Nephron progenitor cell (in vitro differentiated cells): ENCODE measurements around the gene POU2AF1.
"Not testable (repeated sequence)": the region's sequence is repeated elsewhere in the genome, so short reads cannot be mapped to it uniquely, and the experiment has no call there.

ENCODE experiments used
- DNase-seq: peaks from one replicate; pipeline ENCODE4 v3.0.0; 2021
- H3K27ac Mint-ChIP-seq: 2 replicates; pipeline ENCODE4 v1.8.0; 2021; ENCODE audit warnings: mild to moderate bottlenecking, moderate library complexity, mixed read lengths
- H3K27me3 Mint-ChIP-seq: 2 replicates; pipeline ENCODE4 v1.8.0; 2021; ENCODE audit warnings: mild to moderate bottlenecking, low read depth, mixed read lengths; ENCODE audit not compliant: poor library complexity
- H3K36me3 Mint-ChIP-seq: 2 replicates; pipeline ENCODE4 v1.8.0; 2021; ENCODE audit warnings: low read depth, mixed read lengths
- H3K4me1 Mint-ChIP-seq: 2 replicates; pipeline ENCODE4 v1.8.0; 2021; ENCODE audit warnings: mixed read lengths
- H3K4me3 Mint-ChIP-seq: 2 replicates; pipeline ENCODE4 v1.8.0; 2021; ENCODE audit warnings: mild to moderate bottlenecking, moderate library complexity, mixed read lengths
- H3K9me3 Mint-ChIP-seq: 2 replicates; pipeline ENCODE4 v1.8.0; 2021; ENCODE audit warnings: mild to moderate bottlenecking, moderate library complexity, mixed read lengths
- CTCF ChIP-seq: fragments of 200-600 bp; sonication (generic); IDR thresholded peaks from 2 replicates; pipeline ENCODE4 v1.5.0; 2021; ENCODE audit warnings: antibody characterized with exemption

Gene POU2AF1

GRCh38 chr11:111326824-111327223 lies 52.3 kb downstream of the POU2AF1 start:
- Mint-ChIP-seq H3K9me3 (no peaks in the 10 kb centered on the region), H3K4me1 (no peaks in the 10 kb centered on the region), H3K27me3 (peaks cover 3% of the 10 kb centered on the region), H3K27ac (no peak overlapping the region), H3K4me3 (no peak overlapping the region), H3K36me3 (no peaks in the 10 kb centered on the region)
- TF ChIP-seq CTCF, result no peak
- DNase-seq, result no peak

GRCh38 chr11:111325259-111325658 lies 53.8 kb downstream of the POU2AF1 start:
- peaks cover 3% of the 10 kb centered on the region for H3K27me3 Mint-ChIP-seq
- peaks cover 6% of the 10 kb centered on the region for H3K4me1 Mint-ChIP-seq
- H3K9me3 Mint-ChIP-seq, result no peaks in the 10 kb centered on the region
- H3K36me3 Mint-ChIP-seq, result no peaks in the 10 kb centered on the region
- no peak overlapping the region for H3K4me3 Mint-ChIP-seq
- no peak for TF ChIP-seq CTCF
- H3K27ac Mint-ChIP-seq, result no peak overlapping the region
- DNase-seq, result no peak

GRCh38 chr11:111324277-111324720 lies 54.8 kb downstream of the POU2AF1 start:
- Mint-ChIP-seq H3K27ac (peak overlapping the region; percentile 36), H3K4me3 (no peak overlapping the region), H3K27me3 (peaks cover 3% of the 10 kb centered on the region), H3K4me1 (peaks cover 6% of the 10 kb centered on the region), H3K9me3 (no peaks in the 10 kb centered on the region), H3K36me3 (no peaks in the 10 kb centered on the region)
- no peak for DNase-seq
- TF ChIP-seq CTCF, result no peak

- DNase-seq, result no peak
- Mint-ChIP-seq H3K27ac (no peak overlapping the region), H3K4me3 (no peak overlapping the region), H3K4me1 (peaks cover 6% of the 10 kb centered on the region), H3K9me3 (no peaks in the 10 kb centered on the region), H3K27me3 (peaks cover 8% of the 10 kb centered on the region), H3K36me3 (no peaks in the 10 kb centered on the region)
- TF ChIP-seq CTCF, result no peak
Observed at GRCh38 chr11:111322534-111322933, 56.5 kb downstream of the POU2AF1 start.

- TF ChIP-seq CTCF, result no peak
- Mint-ChIP-seq H3K4me3 (no peak overlapping the region), H3K9me3 (peaks cover 6% of the 10 kb centered on the region), H3K27me3 (peaks cover 8% of the 10 kb centered on the region), H3K27ac (no peak overlapping the region), H3K4me1 (peaks cover 6% of the 10 kb centered on the region), H3K36me3 (no peaks in the 10 kb centered on the region)
- DNase-seq, result no peak
Observed at GRCh38 chr11:111320728-111321568, 58.1 kb downstream of the POU2AF1 start.

- H3K9me3 Mint-ChIP-seq, result peaks cover 13% of the 10 kb centered on the region
- not testable (repeated sequence) for H3K27ac Mint-ChIP-seq, H3K4me1 Mint-ChIP-seq, H3K36me3 Mint-ChIP-seq, DNase-seq, H3K27me3 Mint-ChIP-seq, H3K4me3 Mint-ChIP-seq
Observed at GRCh38 chr11:111320199-111320598, 58.9 kb downstream of the POU2AF1 start.
